T-helper 17 cell (primary cell): ENCODE data around the gene EVPL. TPM values are rescaled to one million over a fixed set of nuclear protein-coding genes. Genes with fewer than 3 reads are reported as not detected.
A peak's percentile ranks its signal among the peaks of the same experiment; 100 is the strongest.
"Not testable (repeated sequence)": the region's sequence is repeated elsewhere in the genome, so short reads cannot be mapped to it uniquely, and the experiment has no call there.

Experiments used
- ATAC-seq: fragments of 150-1000 bp; cut with Tn5 transposase; 2 replicates; pipeline ENCODE4 v1.10.0; 2021; ENCODE audit warnings: mild to moderate bottlenecking, moderate library complexity
- DNase-seq, 3 donors: peaks; one replicate each; pipeline versions ENCODE4 v3.0.0 to v3.0.0-alpha.2; 2020 to 2021
- H3K9me3 ChIP-seq: one replicate; pipeline ENCODE4 v1.7.0; 2013; ENCODE audit warnings: low read length, mild to moderate bottlenecking; ENCODE audit not compliant: control insufficient read depth, poor library complexity, severe bottlenecking
- H3K27ac Mint-ChIP-seq: one replicate; pipeline ENCODE4 v1.8.0; 2022; ENCODE audit warnings: mild to moderate bottlenecking, moderate library complexity, mixed read lengths
- H3K27me3 Mint-ChIP-seq: one replicate; pipeline ENCODE4 v1.8.0; 2022; ENCODE audit warnings: mixed read lengths
- H3K36me3 Mint-ChIP-seq: one replicate; pipeline ENCODE4 v1.8.0; 2022; ENCODE audit warnings: low read depth, mixed read lengths
- H3K4me1 Mint-ChIP-seq: one replicate; pipeline ENCODE4 v1.8.0; 2022; ENCODE audit warnings: mild to moderate bottlenecking, mixed read lengths
- H3K4me3 Mint-ChIP-seq: one replicate; pipeline ENCODE4 v1.8.0; 2022; ENCODE audit warnings: mild to moderate bottlenecking, moderate library complexity, mixed read lengths
- total RNA-seq, 4 donors: library from RNA in 2 of 4; stranded (reverse) in 2 of 4; gene quantifications; one replicate each; pipeline ENCODE4 v1.2.3 and lab custom pipeline; 2022 to 2026

EVPL gene
- total RNA-seq, 2 donors from 2014 or later: 0.05 to 0.68 TPM

DNA sequence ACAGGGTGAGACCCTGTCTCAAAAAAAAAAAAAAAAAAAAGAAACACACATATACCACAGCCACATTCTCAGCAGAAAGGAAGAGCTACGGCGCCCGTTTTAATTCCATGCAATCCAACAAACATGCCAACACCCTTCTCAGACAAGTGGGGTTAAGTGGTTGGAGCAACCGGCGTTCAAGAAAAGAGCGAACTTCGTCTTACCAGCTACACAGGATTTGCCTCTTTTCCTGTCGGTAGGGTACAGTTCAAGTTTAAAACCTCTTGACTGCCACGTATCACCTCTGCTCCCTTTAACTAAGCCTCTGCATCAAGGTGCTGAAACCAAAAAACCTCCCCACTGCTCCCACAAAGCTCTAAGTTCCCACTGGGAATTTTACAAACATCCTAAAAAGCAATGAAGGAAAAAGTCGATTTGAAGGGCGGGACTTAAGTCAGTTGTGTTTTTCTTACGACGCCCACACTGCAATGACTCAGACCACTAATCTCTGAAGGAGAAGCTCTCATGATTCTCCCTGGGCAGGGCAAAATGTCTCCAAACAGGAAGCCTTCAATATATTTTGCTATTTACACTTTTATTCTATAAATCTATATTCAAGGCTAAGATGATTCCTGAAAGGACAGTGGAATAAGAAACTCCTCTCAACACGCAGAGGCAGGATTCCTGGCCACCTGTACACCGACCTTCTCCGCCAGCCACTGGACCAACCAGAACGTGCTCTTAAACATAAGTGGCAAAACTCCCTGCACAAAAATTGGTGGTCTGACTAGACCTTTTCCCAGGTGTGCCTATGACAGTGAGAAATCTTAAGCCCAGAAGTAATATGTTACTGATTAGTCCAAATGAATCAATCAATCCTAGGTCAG, 26.4 kb upstream of the EVPL start:
- Mint-ChIP-seq H3K4me3 (no peak overlapping the region), H3K4me1 (peaks cover 20% of the 10 kb centered on the region), H3K27me3 (no peaks in the 10 kb centered on the region), H3K36me3 (peaks cover 9% of the 10 kb centered on the region), H3K27ac (peak overlapping the region; percentile 54)
- H3K9me3 ChIP-seq: no peaks in the 10 kb centered on the region
- DNase-seq (no peak), ATAC-seq (no peak)

DNA sequence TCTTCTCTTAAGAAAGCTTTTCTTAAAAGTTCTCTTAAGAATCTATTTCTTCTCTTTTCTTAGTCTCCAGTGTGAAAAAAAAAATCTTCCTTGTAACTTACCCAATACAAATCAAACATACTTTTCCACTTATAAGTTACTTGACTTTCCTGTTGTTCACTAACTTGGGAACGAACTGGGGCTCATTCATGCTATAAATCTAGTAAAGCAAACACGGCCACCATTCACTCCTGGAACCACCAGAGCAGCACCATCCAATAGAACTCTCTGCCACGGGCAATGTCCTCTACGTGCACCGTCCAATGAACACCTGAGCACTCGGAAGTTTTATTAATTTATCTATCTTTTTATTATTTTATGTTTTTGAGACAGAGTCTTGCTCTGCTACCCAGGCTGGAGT, 24.5 kb upstream of the EVPL start:
- ATAC-seq: no peak
- peak overlapping the region; percentile 53 for H3K27ac Mint-ChIP-seq

DNA sequence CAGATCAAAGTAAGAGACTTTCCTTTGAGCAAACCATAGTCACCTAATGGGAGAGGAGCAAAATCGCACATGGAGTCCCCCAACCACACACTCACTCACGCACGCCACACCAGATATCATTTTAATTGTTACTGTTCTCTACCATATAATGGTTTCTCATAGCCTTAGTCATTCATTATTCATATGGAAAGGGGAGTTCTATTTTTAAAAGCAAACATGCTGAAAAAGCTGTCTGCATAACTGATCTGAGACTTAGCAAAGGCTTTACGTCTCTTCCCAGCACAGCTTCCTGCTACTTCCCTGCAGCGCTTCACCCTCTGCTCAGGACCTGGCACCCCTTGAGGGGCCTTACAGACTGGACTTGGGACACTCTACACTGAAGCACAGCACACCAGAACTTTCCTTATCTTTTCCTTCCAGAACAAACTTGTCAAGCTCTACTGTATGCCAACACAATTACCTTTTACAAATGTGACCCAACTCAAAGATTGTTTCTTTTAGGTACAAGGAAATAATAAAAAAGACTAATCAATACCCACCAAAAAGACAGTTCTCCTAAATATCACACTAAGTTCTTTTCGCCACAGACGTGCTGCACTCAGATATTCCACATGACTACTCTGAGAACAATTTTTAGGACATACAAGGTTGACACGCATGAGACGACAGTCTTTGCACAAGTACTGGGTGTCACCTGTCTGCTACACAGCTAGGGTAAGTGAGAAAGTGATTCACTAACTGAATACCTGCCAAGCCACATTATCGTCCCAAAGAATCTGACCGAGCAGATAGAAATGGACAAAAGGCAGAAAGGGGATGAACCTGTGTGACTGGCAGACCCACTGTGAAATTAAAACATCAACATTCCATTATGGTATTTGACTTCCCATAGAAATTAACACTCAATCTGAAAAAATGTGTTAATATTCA, 23.7 kb upstream of the EVPL start:
- H3K9me3 ChIP-seq: no peaks in the 10 kb centered on the region
- H3K27ac Mint-ChIP-seq: peak overlapping the region; percentile 53
- peaks cover 10% of the 10 kb centered on the region for H3K36me3 Mint-ChIP-seq
- no peaks in the 10 kb centered on the region for H3K27me3 Mint-ChIP-seq
- ATAC-seq (no peak), DNase-seq (no peak)
- no peak overlapping the region for H3K4me3 Mint-ChIP-seq
- H3K4me1 Mint-ChIP-seq: peaks cover 25% of the 10 kb centered on the region

More for the DNA sequence above, 24.5 kb upstream of the EVPL start:
- no peak overlapping the region for H3K4me3 Mint-ChIP-seq
- H3K9me3 ChIP-seq: no peaks in the 10 kb centered on the region
- peaks cover 28% of the 10 kb centered on the region for H3K4me1 Mint-ChIP-seq
- H3K27me3 Mint-ChIP-seq: no peaks in the 10 kb centered on the region
- DNase-seq: no peak
- H3K36me3 Mint-ChIP-seq: peaks cover 13% of the 10 kb centered on the region

DNA sequence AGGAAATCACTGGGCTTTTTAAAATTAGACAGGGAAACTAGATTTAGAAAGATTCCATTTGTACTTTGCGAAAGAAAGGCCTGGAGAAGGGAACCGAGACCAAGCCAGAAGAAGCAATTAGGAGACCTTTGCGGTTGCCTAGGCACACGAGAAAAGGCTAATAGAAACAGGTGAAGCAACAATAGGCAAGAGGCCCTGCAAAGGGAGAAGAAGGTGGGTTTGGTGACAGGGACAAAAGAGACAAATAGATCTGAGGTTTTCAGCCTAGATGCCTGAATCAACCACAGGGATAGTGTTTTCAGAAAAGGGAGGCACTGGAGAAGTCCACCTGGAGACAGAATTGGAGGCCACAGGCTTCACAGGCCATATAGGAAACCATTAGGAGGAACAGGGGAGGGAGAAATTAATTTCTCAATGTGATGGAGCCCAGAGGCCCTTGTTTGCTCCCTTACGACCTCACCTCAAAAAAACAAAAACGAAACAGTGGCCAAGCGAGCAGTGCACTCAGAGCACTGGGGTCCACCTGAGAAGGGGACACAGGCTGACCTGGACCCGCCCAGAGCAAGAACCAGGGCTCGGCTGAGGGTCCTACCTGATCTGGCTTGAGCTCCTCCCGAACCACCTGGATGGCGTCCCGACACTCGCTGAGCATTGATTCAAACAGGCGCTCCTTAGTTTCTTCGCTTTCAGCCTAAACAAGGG, 22.9 kb upstream of the EVPL start:
- H3K9me3 ChIP-seq: no peaks in the 10 kb centered on the region
- Mint-ChIP-seq H3K27me3 (no peaks in the 10 kb centered on the region), H3K27ac (peak overlapping the region; percentile 47), H3K4me1 (peaks cover 25% of the 10 kb centered on the region), H3K36me3 (peaks cover 10% of the 10 kb centered on the region), H3K4me3 (no peak overlapping the region)
- no peak for DNase-seq
- no peak for ATAC-seq

DNA sequence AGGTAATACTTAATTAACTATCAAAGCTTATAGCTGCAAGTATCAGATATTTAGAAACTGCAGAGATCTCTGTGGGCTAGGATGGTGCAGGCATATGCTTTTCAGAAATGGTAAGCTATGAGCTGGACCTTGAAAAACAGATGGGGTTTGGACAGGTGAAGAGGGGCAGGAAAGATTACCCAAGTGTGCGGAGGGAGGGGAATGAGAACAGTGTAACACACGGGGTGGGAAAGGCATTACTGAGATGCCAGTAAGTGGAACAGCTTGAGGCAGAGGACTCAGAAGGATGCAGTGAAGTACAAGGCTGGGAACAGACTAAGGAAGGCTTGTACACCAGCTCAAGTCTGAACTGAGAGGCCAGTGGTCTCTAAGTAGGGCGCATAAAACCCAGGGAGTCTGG, 22.1 kb upstream of the EVPL start:
- no peaks in the 10 kb centered on the region for H3K9me3 ChIP-seq
- Mint-ChIP-seq H3K4me3 (no peak overlapping the region), H3K4me1 (peaks cover 25% of the 10 kb centered on the region), H3K36me3 (peaks cover 10% of the 10 kb centered on the region), H3K27me3 (no peaks in the 10 kb centered on the region), H3K27ac (peak overlapping the region; percentile 97)
- DNase-seq (no peak), ATAC-seq (no peak)

DNA sequence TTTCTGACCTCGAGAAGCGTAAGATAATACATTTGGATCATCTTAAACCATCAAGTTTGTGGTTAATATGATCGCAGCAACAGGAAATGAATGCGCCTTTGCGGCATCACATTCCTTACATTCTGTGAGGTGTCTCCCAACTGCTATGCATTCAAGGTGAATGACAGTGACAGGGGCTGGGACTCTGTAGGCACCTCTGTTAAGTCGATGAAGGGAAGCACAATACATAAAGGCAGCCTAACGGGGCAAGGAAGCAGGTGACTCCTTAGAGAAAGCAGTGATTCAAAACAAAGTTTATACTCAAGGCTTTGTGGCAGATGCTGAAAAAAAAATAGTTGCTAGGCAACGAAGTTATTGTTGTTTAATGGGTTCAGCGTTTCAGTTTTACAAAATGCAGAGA, 21.6 kb upstream of the EVPL start:
- H3K27ac Mint-ChIP-seq: peak overlapping the region; percentile 97
- H3K27me3 Mint-ChIP-seq: no peaks in the 10 kb centered on the region
- DNase-seq: no peak
- H3K4me1 Mint-ChIP-seq: peaks cover 23% of the 10 kb centered on the region
- H3K4me3 Mint-ChIP-seq: no peak overlapping the region
- H3K36me3 Mint-ChIP-seq: peaks cover 13% of the 10 kb centered on the region
- ATAC-seq: peak; percentile 80
- H3K9me3 ChIP-seq: no peaks in the 10 kb centered on the region

DNA sequence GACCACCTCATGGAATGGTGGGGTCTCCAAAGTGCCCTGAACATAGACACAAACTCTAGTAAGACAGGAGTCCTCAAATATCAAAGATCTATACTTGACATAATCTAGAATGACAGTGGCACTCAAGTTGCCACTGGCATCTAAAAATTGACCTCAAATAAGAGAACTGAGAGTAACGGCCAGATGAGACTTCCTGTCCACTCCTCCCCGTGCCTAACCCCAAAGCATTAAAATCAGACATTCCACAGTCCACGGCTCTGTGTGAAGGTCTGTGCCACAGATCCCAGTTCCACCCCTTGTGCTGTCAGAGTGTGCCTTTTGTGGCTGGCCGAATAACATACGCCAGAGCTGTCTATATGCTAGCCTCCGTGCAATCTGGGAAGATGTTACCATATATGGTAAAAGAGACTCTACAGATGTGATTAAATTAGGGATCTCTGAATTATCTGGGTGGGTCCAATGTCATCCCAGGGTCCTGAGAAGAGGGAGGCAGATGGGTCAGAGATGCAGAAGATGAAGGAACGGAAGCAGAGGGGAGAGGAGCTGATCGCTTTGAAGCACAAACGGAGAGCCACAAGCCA, 21.0 kb upstream of the EVPL start:
- ATAC-seq (no peak), DNase-seq (no peak)
- H3K4me3 Mint-ChIP-seq: no peak overlapping the region
- peaks cover 23% of the 10 kb centered on the region for H3K4me1 Mint-ChIP-seq
- H3K9me3 ChIP-seq: no peaks in the 10 kb centered on the region
- no peaks in the 10 kb centered on the region for H3K27me3 Mint-ChIP-seq
- peaks cover 13% of the 10 kb centered on the region for H3K36me3 Mint-ChIP-seq
- peak overlapping the region; percentile 97 for H3K27ac Mint-ChIP-seq

DNA sequence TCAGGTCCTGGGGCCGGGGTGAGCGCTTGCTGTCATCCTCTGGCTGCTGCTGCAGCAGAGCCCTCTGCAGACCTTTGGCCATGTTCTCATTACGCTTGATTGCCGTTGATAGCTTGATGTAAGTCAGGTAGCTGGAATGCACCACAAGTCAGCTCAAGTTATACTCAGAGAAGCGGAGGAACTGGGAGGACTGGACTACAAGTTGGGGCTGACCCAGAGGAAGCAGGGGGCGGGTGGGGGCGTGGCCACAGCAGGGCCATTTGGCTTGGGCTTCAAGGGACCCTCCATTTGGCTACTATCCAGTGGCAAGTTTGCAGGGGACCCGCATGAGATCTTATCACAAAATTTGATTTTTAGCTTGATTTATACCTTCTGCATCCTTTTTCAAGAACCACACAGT, 19.0 kb upstream of the EVPL start:
- peaks cover 13% of the 10 kb centered on the region for H3K36me3 Mint-ChIP-seq

DNA sequence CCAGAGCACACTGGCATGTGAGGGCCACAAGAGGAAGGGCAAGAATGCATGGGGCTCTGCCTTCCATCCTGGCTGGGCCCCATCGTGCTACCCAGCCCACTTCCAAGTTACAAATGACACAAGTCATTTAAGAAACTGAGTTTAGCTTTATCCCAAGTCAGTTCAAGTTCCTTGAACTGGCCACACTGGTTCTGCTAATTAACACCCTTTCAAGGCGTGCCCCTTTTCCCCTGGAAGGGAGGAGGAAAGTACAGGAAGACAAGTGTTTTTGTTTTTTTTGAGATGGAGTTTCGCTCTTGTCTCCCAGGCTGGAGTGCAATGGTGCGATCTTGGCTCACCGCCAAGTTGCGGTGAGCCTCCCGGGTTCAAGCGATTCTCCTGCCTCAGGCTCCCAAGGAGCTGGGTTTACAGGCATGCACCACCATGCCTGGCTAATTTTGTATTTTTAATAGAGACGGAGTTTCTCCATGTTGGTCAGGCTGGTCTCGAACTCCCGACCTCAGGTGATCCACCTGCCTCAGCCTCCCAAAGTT, 17.4 kb upstream of the EVPL start:
- H3K4me3 Mint-ChIP-seq, ATAC-seq, H3K9me3 ChIP-seq, DNase-seq, H3K27me3 Mint-ChIP-seq: not testable (repeated sequence)
- Mint-ChIP-seq H3K4me1 (peaks cover 18% of the 10 kb centered on the region), H3K27ac (peak overlapping the region; percentile 14), H3K36me3 (peaks cover 14% of the 10 kb centered on the region)

More for the DNA sequence above, 19.0 kb upstream of the EVPL start:
- no peak overlapping the region for H3K27ac Mint-ChIP-seq
- no peak for ATAC-seq
- peaks cover 23% of the 10 kb centered on the region for H3K4me1 Mint-ChIP-seq
- no peaks in the 10 kb centered on the region for H3K27me3 Mint-ChIP-seq
- no peak for DNase-seq
- H3K9me3 ChIP-seq: no peaks in the 10 kb centered on the region
- H3K4me3 Mint-ChIP-seq: no peak overlapping the region

DNA sequence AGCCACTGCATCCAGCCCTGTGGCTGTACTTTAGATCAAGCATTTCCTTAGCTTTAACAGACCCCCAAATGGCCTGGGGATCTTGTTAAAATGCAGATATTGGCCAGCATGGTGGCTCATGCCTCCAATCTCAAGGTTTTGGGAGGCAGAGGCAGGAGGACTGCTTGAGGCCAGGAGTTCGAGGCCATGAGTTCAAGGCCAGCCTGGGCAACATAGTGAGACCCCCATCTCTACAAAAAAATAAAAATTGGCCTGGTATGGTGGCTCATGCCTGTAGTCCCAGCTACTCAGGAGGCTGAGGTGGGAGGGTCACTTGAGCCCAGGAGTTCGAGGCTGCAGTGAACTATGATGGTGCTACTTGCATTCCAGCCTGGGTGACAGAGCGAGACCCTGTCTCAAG, 15.8 kb upstream of the EVPL start:
- DNase-seq, H3K27ac Mint-ChIP-seq: not testable (repeated sequence)

DNA sequence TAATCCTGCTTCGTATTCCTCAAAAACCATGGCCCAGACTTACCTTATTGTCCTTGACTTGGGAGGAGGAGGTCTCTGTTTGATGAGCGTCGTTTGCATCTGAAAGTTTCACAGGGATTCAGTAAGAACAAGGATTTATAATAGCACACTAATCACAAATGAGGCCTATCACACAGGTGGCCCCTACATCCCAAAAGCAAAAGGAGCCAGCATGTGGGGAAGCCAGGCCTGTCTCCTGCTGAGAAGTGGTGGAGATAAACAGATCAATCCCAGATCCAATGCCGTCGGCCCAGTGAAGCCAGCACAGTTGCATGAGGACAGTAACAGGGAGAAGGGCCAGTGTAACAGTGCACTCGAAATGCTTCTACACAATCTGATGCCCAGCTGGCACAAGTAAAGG, 13.3 kb upstream of the EVPL start:
- Mint-ChIP-seq H3K27ac (no peak overlapping the region), H3K4me1 (peaks cover 2% of the 10 kb centered on the region), H3K27me3 (no peaks in the 10 kb centered on the region), H3K4me3 (no peak overlapping the region), H3K36me3 (peaks cover 10% of the 10 kb centered on the region)
- ATAC-seq (no peak), DNase-seq (no peak)
- no peaks in the 10 kb centered on the region for H3K9me3 ChIP-seq

More for the DNA sequence above, 15.8 kb upstream of the EVPL start:
- peaks cover 10% of the 10 kb centered on the region for H3K36me3 Mint-ChIP-seq
- not testable (repeated sequence) for H3K4me3 Mint-ChIP-seq, H3K9me3 ChIP-seq, ATAC-seq, H3K27me3 Mint-ChIP-seq, H3K4me1 Mint-ChIP-seq

DNA sequence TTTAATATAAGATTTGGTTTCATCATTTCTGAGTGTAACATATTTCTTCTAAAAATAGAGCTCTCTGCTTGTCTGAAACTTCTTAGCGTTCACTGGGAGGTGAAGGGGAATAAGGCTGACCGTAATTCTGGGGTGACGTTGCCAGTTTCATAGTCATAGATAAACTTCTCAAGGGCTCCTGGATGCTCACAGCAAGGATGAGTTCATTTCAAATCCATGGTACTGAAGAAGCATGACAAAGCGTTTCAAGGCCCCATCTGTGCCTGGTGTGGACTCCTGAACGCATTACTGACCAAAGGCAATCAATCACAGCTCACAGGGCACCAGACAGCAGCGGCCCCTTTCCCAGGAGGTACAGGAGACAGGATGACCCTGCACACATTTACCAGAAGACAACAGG, 12.0 kb upstream of the EVPL start:
- no peaks in the 10 kb centered on the region for H3K9me3 ChIP-seq
- H3K27ac Mint-ChIP-seq: no peak overlapping the region
- peaks cover 9% of the 10 kb centered on the region for H3K36me3 Mint-ChIP-seq
- no peak for DNase-seq
- H3K4me1 Mint-ChIP-seq: peaks cover 5% of the 10 kb centered on the region
- no peak overlapping the region for H3K4me3 Mint-ChIP-seq
- no peaks in the 10 kb centered on the region for H3K27me3 Mint-ChIP-seq
- no peak for ATAC-seq
